ENCODE data around the gene DESI2. TPM values are rescaled to one million over a fixed set of nuclear protein-coding genes. Genes with fewer than 3 reads are reported as not detected.

DESI2 gene
- polyA plus RNA-seq (2013, experiment 1 of 2; ENCODE audit: insufficient read length), result 46.9 TPM
- polyA plus RNA-seq (2013, experiment 2 of 2; ENCODE audit: insufficient read length), result 52.1 TPM

- DNase-seq, result peak; percentile 100
Measured at GRCh38 chr1:244652623-244653438, at the start of gene DESI2. DESI2 (plus strand) TSS chr1:244653126; CDS start chr1:244653314, 188 bp downstream.

- peak; percentile 46 for DNase-seq
Measured at GRCh38 chr1:244603498-244603897, 49.4 kb upstream of the DESI2 start.

GRCh38 chr1:244605835-244606370 is 47.0 kb upstream of the DESI2 start:
- DNase-seq, result no peak

- DNase-seq, result no peak
Measured at GRCh38 chr1:244614113-244614836, 38.7 kb upstream of the DESI2 start.

DNA sequence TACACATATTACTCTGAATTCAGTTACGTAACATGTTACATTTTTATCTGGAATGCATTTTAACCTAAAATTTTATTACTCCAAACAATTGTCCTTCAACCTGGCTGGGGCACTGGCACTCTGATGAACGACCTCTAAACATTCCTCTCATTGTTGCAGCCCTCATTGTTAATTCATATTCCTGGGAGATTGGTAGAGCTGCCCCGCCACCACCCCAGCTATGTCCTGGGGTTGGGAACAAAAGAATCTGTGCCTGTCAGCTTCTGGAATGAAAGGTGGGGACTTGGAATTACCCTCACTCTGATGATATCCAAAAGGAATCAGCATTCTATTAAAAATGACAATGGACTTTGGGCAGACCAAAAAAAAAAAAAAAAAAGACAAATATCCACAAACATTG is 38.0 kb upstream of the DESI2 start:
- DNase-seq, result no peak

- no peak for DNase-seq
Measured at GRCh38 chr1:244615301-244615700, 37.6 kb upstream of the DESI2 start.

GRCh38 chr1:244626709-244627108 is 26.2 kb upstream of the DESI2 start:
- no peak for DNase-seq

DNA sequence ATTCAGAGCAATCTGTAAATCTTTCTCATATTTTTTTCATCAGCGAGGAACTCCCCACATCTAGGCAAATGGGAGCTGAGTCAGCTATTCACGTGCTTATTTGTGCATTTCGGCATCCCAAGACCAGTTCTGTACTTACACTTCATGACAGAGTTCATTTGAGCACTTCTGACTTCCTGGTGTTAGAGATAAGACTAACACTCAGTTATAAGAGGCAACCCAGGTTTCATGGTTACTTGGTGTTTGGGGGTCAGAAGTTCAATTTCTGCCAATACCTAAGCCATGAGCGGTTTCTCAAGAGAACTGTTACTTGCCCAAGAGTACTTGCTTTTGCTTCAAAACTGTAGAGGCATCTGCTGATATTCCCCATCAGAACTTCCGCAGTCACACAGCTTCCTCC is 24.1 kb upstream of the DESI2 start:
- DNase-seq, result no peak

- no peak for DNase-seq
Measured at GRCh38 chr1:244633140-244633539, 19.8 kb upstream of the DESI2 start.

DNA sequence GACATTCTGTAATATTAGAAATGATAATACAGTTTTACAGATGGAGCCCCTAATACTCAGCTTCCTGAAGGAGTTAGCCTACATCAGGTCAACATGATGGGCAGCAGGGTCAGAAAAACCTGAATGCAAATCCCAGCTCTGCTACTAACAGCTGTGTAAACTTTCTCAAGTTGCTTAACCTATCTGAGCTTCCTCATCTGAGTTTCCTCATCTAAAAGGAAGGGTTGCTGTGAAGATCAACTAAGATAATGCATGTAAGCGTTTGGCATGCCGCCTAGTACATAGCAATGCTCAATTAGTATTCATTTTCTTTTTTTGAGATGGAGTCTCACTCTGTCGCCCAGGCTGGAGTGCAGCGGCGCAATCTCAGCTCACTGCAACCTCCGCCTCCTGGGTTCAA is 18.4 kb upstream of the DESI2 start:
- no peak for DNase-seq

GRCh38 chr1:244636488-244637259 is 16.3 kb upstream of the DESI2 start:
- no peak for DNase-seq

DNA sequence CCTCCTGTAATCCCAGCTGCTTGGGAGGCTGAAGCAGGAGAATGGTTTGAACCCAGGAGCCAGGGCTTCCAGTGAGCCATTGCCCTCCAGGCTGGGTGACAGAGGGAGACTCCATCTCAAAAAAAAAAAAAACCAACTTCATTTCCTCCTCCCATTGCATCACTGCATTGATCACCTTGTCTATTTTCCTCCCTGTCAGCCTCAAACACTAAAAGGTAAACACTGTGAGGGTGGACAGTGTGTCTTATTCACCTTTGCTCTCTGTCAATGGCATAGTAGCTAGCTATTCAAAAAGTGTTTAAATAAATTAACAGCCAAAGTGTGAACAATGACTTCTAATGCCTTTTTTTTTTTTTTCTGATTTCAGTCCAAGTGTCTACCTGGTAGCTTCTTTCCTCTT is 13.4 kb upstream of the DESI2 start:
- DNase-seq, result no peak

GRCh38 chr1:244640917-244641316 is 12.0 kb upstream of the DESI2 start:
- DNase-seq, result no peak

- no peak for DNase-seq
Measured at GRCh38 chr1:244642526-244642925, 10.4 kb upstream of the DESI2 start.

DNA sequence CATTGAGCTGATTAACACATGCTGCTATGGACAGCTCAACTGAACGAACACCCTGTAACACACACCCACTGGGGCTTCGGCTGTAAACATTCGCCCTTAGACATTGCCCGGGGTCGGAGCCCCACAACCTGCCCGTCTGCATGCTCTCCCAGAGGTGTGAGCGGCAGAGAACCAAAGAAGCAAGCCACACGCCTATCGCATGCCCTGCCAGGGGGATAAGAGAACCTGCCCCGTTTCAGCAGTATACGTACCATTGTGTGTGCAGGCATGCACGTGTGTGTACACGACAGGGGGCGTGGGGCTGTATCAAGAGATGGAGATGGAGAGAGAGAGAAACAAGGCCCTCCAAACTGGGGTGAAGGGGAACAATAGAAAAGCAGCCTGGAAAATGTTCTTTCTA is 9.9 kb upstream of the DESI2 start:
- no peak for DNase-seq

GRCh38 chr1:244645414-244645813 is 7.5 kb upstream of the DESI2 start:
- DNase-seq, result no peak

DNA sequence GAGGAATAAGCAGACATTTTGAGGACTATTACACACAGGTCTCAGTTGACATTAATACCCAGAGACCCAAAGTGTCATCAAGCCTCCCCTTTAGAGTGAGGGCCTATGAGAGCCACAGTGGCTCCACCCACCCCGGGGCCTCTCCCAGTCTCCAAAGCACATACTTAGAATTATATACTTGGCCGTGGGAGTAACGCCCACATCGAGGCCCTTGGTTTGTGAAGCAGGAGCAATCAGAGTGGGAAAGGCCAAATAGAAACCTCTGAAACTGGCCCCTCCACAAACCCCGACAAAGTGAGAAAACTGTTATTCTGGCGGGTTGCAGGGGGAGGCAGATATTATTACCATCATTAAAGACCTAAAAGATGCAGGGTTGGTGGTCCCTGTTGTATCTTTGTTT is 7.0 kb upstream of the DESI2 start:
- no peak for DNase-seq

DNA sequence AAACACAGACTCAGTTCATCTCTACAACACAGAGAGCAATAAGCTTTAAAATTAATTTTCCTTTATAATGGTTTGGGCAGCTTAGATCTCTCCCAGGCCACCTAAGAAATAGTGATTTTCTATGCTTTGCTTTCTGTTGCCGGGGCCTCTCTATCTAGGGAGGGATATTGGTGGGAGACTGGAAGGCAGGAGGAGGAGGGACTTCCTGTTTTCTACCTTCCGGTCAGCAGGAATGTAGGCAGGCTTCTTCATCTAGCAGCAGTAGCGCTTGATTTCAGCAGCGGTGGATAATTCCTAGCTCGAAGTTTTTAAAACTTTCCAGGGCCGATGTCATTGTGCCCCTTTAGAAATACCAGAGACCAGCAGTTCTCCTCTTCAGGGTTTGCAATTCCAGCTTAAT is 5.1 kb upstream of the DESI2 start:
- DNase-seq, result no peak

DNA sequence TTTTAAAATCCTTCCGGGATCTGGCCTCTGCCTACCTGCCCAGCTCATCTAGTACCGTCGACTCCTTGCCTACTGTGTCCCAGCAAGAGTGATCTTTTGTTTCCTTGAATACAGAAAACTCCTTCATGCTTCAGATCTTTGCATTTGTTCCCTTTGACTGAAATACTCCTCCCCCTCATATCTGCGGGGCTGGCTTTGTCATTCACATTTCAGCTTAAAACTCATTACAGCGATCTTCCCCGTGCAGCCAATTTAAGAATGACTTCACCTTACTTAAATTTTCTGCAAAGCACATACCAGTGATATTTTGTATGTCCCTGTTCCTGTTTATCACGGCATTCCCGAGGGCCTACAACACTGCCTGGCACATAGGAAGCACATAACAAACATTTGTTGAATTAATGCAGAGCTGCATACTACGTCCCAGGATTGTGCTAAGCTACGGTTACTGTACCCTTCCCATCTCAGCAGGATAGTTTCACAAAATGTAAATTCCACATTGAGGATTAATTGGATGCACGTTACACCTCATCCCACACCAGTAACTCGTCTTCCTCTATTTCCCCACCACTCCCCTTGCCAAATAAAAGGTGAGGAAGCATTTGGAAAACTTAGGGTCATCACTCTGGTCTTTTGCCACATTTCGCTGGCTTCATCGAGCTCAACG is 837 bp upstream of the DESI2 start:
- peak; percentile 29 for DNase-seq

DNA sequence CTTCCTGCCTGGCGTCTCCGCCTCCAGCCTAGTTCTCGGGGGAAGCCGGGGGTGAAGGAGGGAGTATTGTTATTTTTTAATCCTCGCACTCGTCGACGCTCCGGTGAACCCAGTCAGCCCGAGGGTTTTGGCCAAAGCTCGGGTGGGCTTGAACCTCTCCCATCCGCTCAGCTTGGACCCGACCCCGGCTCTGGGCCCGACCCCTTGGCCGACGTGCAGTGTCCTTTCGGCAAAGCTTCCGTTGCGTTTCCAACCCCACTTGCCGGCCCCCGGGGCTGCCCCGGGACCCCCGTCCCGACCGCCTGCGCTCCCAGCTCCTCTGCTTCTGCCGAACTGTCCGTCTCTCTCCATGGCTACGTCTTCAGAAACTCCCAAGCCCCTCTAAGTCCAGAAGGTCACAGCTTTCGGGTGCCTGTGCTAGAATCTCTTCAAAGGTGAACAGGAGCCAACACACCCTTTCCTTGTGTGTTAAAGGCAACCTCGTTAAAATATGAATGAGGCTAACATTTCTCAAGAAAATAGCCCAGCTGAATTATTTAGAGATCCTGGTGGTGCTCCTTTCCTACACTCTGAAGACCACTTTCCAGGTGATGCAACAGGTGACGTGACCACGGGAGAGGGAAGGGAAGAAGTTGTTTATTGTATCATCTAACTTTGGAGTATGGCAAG is 647 bp downstream of the DESI2 start:
- no peak for DNase-seq

All from fibroblast of skin of scalp (primary cell).